Heart left ventricle (tissue), 13 donors: Measurements from ENCODE around the gene TNRC6C.
"Not testable (repeated sequence)": the region's sequence is repeated elsewhere in the genome, so short reads cannot be mapped to it uniquely, and the experiment has no call there.

ENCODE experiments used
- CTCF ChIP-seq, 12 donors: fragments of 200-600 bp; sonication (generic) in 4 of 12; IDR thresholded peaks; one replicate each; pipeline versions ENCODE4 v1.5.0 to v1.8.0; 2018 to 2022; ENCODE audit warnings: antibody characterized with exemption in 12 of 12, mild to moderate bottlenecking in 5 of 12
- POLR2A ChIP-seq, 2 donors: fragments of 450-650 bp; IDR thresholded peaks; one replicate each; pipeline ENCODE4 v1.6.1; 2017; ENCODE audit warnings: antibody characterized with exemption in 2 of 2, mild to moderate bottlenecking in 2 of 2, moderate library complexity in 2 of 2
- donor health status: ischemic (EF 13 %, LVEDD 7.1; RV severe dilation, severe dysfunction).
- donor health status: DM: no; HTN: yes; CAD: no.
- donor health status: DM: no; HTN: no; CAD: no.
- donor health status: ischemic (EF 25% LVEDD 6.9; RV normal size, moderate dysfunction).
- donor health status: ischemic (EF 25% LVEDD 5.7; RV mildly dilated, moderate dysfunction).
- donor health status: ischemic (EF 35%, LVEDD 5.7; RV mildly dilated, moderate dysfunction).
- donor health status: nonischemic (EF 11% LVEDD 7.7; RV severe dilation, severe dysfunction).
- donor health status: DM: yes; HTN: yes; CAD: no.
- donor health status: PGD.
- donor health status: ischemic (EF 29% LVEDD 5.4; RV normal size, mild dysfunction).
- donor health status: nonischemic (EF 23%, LVEDD 6.1; RV moderate dilation, normal function).

- not testable (repeated sequence) for TF ChIP-seq CTCF, POLR2A (IDR thresholded peaks at IDR 0.05)
These were observed 123.9 kb downstream of the TNRC6C start for GRCh38 chr17:78082355-78082872.
